HepG2 (cell line): Measurements from ENCODE around the gene HSD17B8. TPM values are rescaled to one million over a fixed set of nuclear protein-coding genes. Genes with fewer than 3 reads are reported as not detected.

Experiments used
- BCL3 ChIP-seq: sonication (generic); formaldehyde crosslinking; IDR thresholded peaks from 2 replicates; pipeline ENCODE4 v1.5.1; 2020; ENCODE audit warnings: mild to moderate bottlenecking, missing genetic modification reagents, moderate library complexity
- CBX5 ChIP-seq: sonication (generic); formaldehyde crosslinking; IDR thresholded peaks from 2 replicates; pipeline ENCODE4 v1.4.0; 2020; ENCODE audit warnings: missing genetic modification reagents, borderline replicate concordance
- GATAD2A ChIP-seq: IDR thresholded peaks from 2 replicates; pipeline ENCODE4 v1.6.1; 2016
- KDM5B ChIP-seq: sonication (generic); formaldehyde crosslinking; IDR thresholded peaks from 2 replicates; pipeline ENCODE4 v1.4.0; 2020; ENCODE audit warnings: missing genetic modification reagents, mild to moderate bottlenecking, borderline replicate concordance
- KLF13 ChIP-seq: sonication (generic); formaldehyde crosslinking; IDR thresholded peaks from 2 replicates; pipeline ENCODE4 v1.4.0; 2020; ENCODE audit warnings: mild to moderate bottlenecking, missing genetic modification reagents
- MLXIP ChIP-seq: sonication (generic); formaldehyde crosslinking; IDR thresholded peaks from 2 replicates; pipeline ENCODE4 v1.9.0; 2021; ENCODE audit warnings: missing genetic modification reagents, borderline replicate concordance
- MZF1 ChIP-seq: sonication (generic); formaldehyde crosslinking; IDR thresholded peaks from 2 replicates; pipeline ENCODE4 v1.8.1; 2023; ENCODE audit warnings: mild to moderate bottlenecking, missing genetic modification reagents, borderline replicate concordance
- PATZ1 ChIP-seq: sonication (generic); formaldehyde crosslinking; IDR thresholded peaks from 2 replicates; pipeline ENCODE4 v1.4.0; 2020; ENCODE audit warnings: missing genetic modification reagents
- PHB2 ChIP-seq: fragments of 450-650 bp; IDR thresholded peaks from 2 replicates; pipeline ENCODE4 v1.6.1; 2018; ENCODE audit not compliant: partially characterized antibody
- RBAK ChIP-seq: sonication (generic); formaldehyde crosslinking; IDR thresholded peaks from 2 replicates; pipeline ENCODE4 v1.5.1; 2020; ENCODE audit warnings: mild to moderate bottlenecking, missing genetic modification reagents
- RFXAP ChIP-seq: sonication (generic); formaldehyde crosslinking; IDR thresholded peaks from 2 replicates; pipeline ENCODE4 v1.4.0; 2020; ENCODE audit warnings: missing genetic modification reagents, borderline replicate concordance
- SAP130 ChIP-seq: IDR thresholded peaks from 2 replicates; pipeline ENCODE4 v1.6.1; 2016; ENCODE audit warnings: low read depth
- ZMYM4 ChIP-seq: sonication (generic); formaldehyde crosslinking; IDR thresholded peaks from 2 replicates; pipeline ENCODE4 v1.8.1; 2023; ENCODE audit warnings: mild to moderate bottlenecking, missing genetic modification reagents
- ZNF430 ChIP-seq: sonication (generic); formaldehyde crosslinking; IDR thresholded peaks from 2 replicates; pipeline ENCODE4 v1.9.0; 2021; ENCODE audit warnings: mild to moderate bottlenecking, missing genetic modification reagents
- ZNF432 ChIP-seq: sonication (generic); formaldehyde crosslinking; IDR thresholded peaks from 2 replicates; pipeline ENCODE4 v1.5.0; 2020; ENCODE audit warnings: missing genetic modification reagents, mild to moderate bottlenecking, borderline replicate concordance
- ZNF44 ChIP-seq: sonication (generic); formaldehyde crosslinking; IDR thresholded peaks from 2 replicates; pipeline ENCODE4 v1.5.1; 2020; ENCODE audit warnings: mild to moderate bottlenecking, missing genetic modification reagents
- ZNF530 ChIP-seq: sonication (generic); formaldehyde crosslinking; IDR thresholded peaks from 2 replicates; pipeline ENCODE4 v1.5.0; 2020; ENCODE audit warnings: low read depth, mild to moderate bottlenecking, missing genetic modification reagents
- ZNF674 ChIP-seq: sonication (generic); formaldehyde crosslinking; IDR thresholded peaks from 2 replicates; pipeline ENCODE4 v1.5.0; 2020; ENCODE audit warnings: low read depth, mild to moderate bottlenecking, missing genetic modification reagents
- ZNF678 ChIP-seq: sonication (generic); formaldehyde crosslinking; IDR thresholded peaks from 2 replicates; pipeline ENCODE4 v1.4.0; 2020; ENCODE audit warnings: mild to moderate bottlenecking, missing genetic modification reagents
- ZNF713 ChIP-seq: sonication (generic); formaldehyde crosslinking; IDR thresholded peaks from 2 replicates; pipeline ENCODE4 v1.4.0; 2020; ENCODE audit warnings: mild to moderate bottlenecking, missing genetic modification reagents
- ZNF749 ChIP-seq: sonication (generic); formaldehyde crosslinking; IDR thresholded peaks from 2 replicates; pipeline ENCODE4 v1.8.0; 2022; ENCODE audit warnings: mild to moderate bottlenecking, missing genetic modification reagents, moderate library complexity, borderline replicate concordance
- ZNF83 ChIP-seq: sonication (generic); formaldehyde crosslinking; IDR thresholded peaks from 2 replicates; pipeline ENCODE4 v1.4.0; 2020; ENCODE audit warnings: missing genetic modification reagents, mild to moderate bottlenecking, borderline replicate concordance
- polyA plus RNA-seq, 8 experiments: library from polyadenylated mRNA; depleted of rRNA in 3 of 8; stranded (reverse) in 7 of 8; unstranded in 1 of 8; fragments of >200 nt; fragmentation: Illumina TruSeq in 4 of 8; extraction: Trizol in 4 of 8; gene quantifications; 2 replicates each; pipeline versions ENCODE4 v1.2.1 to v1.2.3, GENCODE V29; 2011 to 2016; ENCODE audit warnings: low read depth in 4 of 8, missing spikeins in 1 of 8, mixed read lengths in 1 of 8; ENCODE audit not compliant: insufficient read depth in 1 of 8
- total RNA-seq, 5 experiments: library from RNA; depleted of rRNA; stranded (reverse); fragments of >200 nt; fragmentation: Illumina TruSeq; extraction: Trizol; gene quantifications; 2 replicates each; pipeline ENCODE4 v1.2.3, GENCODE V29; 2016; ENCODE audit warnings: low read depth in 1 of 5

HSD17B8 gene
- total and polyA plus RNA-seq, 2 of the 13 experiments (the other 11 are each of a cell fraction or from before 2014, with no cell fraction given) = 12.6 to 20.1 TPM

- 0 out of 2 replicates have a peak, but pooled peaks have one; percentile 47 for TF ChIP-seq ZNF749
- TF ChIP-seq RBAK (CRISPR knock-in tag) = no peak
- TF ChIP-seq MZF1 (CRISPR knock-in tag) = no peak
- TF ChIP-seq KLF13 = no peak
- no peak for TF ChIP-seq ZNF432 (CRISPR knock-in tag)
- TF ChIP-seq ZNF83 = no peak; the same call in 1 of the 2 replicates
- TF ChIP-seq ZNF678 (CRISPR knock-in tag) = no peak; the same call in 1 of the 2 replicates
- TF ChIP-seq ZMYM4 (CRISPR knock-in tag) = peak; percentile 69
- peak; percentile 30; the same call in 1 of the 2 replicates for TF ChIP-seq ZNF713
- TF ChIP-seq MLXIP (CRISPR knock-in tag) = no peak; the same call in 1 of the 2 replicates
- no peak; the same call in none of the 2 replicates for TF ChIP-seq PATZ1 (CRISPR knock-in tag)
- TF ChIP-seq BCL3 (CRISPR knock-in tag) = no peak; the same call in 1 of the 2 replicates
- TF ChIP-seq GATAD2A (CRISPR knock-in tag) = peak; percentile 7; the same call in 1 of the 2 replicates
- TF ChIP-seq ZNF430 (CRISPR knock-in tag) = peak; percentile 82
- TF ChIP-seq SAP130 (CRISPR knock-in tag) = peak; percentile 86
- no peak; the same call in 1 of the 2 replicates for TF ChIP-seq KDM5B (CRISPR knock-in tag)
- no peak for TF ChIP-seq ZNF44 (CRISPR knock-in tag)
- no peak for TF ChIP-seq ZNF674 (CRISPR knock-in tag)
- 0 out of 2 replicates have a peak, but pooled peaks have one; percentile 60 for TF ChIP-seq RFXAP (CRISPR knock-in tag)
- TF ChIP-seq CBX5 (CRISPR knock-in tag) = no peak; the same call in 1 of the 2 replicates
- no peak for TF ChIP-seq ZNF530 (CRISPR knock-in tag)
- TF ChIP-seq PHB2 = no peak
Observed at GRCh38 chr6:33248932-33249731, 44.7 kb downstream of the HSD17B8 start (continued).
